Activated CD4-positive, alpha-beta T cell treated with anti-CD3 and anti-CD28 coated beads, Interleukin-2, amount 10 ng/mL, durations not matched to agents 24 days and 14 days (primary cell): Measurements from ENCODE around the gene RAPGEF2. TPM values are rescaled to one million over a fixed set of nuclear protein-coding genes. Genes with fewer than 3 reads are reported as not detected.
"Not testable (repeated sequence)": the region's sequence is repeated elsewhere in the genome, so short reads cannot be mapped to it uniquely, and the experiment has no call there.

Experiments used
- DNase-seq: peaks from one replicate; pipeline ENCODE4 v3.0.0; 2022
- H3K27ac Mint-ChIP-seq: one replicate; pipeline ENCODE4 v1.8.0; 2022; ENCODE audit warnings: mild to moderate bottlenecking, mixed read lengths
- H3K27me3 Mint-ChIP-seq: one replicate; pipeline ENCODE4 v1.8.0; 2022; ENCODE audit warnings: mixed read lengths
- H3K36me3 Mint-ChIP-seq: one replicate; pipeline ENCODE4 v1.8.0; 2022; ENCODE audit warnings: low read depth, mild to moderate bottlenecking, mixed read lengths
- H3K4me1 Mint-ChIP-seq: one replicate; pipeline ENCODE4 v1.8.0; 2021; ENCODE audit warnings: mixed read lengths
- H3K4me3 Mint-ChIP-seq: one replicate; pipeline ENCODE4 v1.8.0; 2022; ENCODE audit warnings: mild to moderate bottlenecking, moderate library complexity, mixed read lengths
- H3K9me3 Mint-ChIP-seq: one replicate; pipeline ENCODE4 v1.8.0; 2021; ENCODE audit warnings: mixed read lengths
- intact Hi-C: fragments of 100-400 bp; cut with micrococcal nuclease; formaldehyde crosslinking; loops from one replicate; pipeline ENCODE4 v1.15.1; 2023
- total RNA-seq: library from RNA; stranded (reverse); gene quantifications from 2 replicates; pipeline ENCODE4 v1.2.3, GENCODE V29; 2022

The RAPGEF2 gene
- total RNA-seq, 1 donor from 2014 or later = 27.1 TPM

DNA sequence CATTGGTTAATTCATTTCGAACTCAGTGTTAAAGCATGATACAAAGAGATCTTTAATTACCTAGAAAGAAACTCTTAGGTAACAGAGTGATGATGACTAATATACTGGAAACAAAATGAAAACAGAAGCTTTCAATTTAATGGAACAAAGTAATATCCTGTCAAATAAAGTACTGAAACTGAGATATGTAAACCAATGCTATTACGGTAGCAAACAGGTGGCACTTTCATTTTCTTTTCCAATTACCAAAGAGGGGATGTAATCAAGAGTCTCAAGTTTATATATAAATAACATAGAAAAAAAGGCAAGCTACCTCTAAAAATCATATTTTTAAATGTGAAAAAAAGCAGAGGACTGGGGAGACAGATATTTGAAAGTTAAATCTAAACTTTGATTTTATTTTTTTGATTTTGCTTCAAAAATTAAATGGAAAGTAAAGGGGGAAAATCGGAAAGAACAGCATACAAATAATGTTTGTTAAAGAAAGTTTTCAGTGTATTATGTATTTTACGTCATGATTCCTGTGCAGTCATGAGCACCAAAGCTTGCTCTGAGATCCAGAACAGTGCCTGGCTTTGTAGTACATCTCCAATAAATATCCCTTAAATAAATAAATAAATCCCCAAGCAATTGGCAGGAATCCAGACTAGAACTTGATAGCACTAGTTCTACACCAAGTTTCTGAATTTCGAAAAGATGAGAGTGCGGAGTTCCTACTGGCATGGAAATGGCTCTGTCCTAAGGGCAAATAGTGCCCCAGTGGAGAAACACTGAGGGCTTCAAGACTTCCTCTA lies 25.0 kb upstream of the RAPGEF2 start:
- H3K36me3 Mint-ChIP-seq = no peaks in the 10 kb centered on the region
- peak overlapping the region; percentile 6 for H3K27ac Mint-ChIP-seq
- peak overlapping the region; percentile 16 for H3K4me3 Mint-ChIP-seq
- peaks cover 10% of the 10 kb centered on the region for H3K4me1 Mint-ChIP-seq
- intact Hi-C loops = loop anchor here (1.0 kb wide), 5 partner anchors 23 to 407 kb away; partner anchors contain the start of gene C4orf46
- peaks cover 3% of the 10 kb centered on the region for H3K9me3 Mint-ChIP-seq
- no peaks in the 10 kb centered on the region for H3K27me3 Mint-ChIP-seq
- no peak for DNase-seq

DNA sequence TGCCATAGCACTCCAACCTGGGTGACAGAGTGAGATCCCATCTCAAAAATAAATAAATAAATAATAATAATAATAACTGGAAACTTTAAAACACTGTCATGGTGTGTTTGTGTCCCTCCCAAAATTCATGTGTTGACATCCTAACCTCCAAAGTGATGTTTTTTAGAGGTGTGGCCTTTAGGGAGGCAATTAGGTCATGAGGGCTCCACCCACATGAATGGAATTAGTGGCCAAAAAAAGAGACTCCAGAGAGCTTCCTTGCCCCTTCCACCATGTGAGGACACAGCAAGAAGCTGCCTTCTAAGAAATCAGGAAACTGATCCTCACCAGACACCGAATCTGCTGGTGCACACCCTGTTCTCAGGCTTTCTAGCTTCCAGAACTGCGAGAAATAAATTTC lies 23.8 kb upstream of the RAPGEF2 start:
- H3K4me1 Mint-ChIP-seq = peaks cover 10% of the 10 kb centered on the region
- H3K27me3 Mint-ChIP-seq = no peaks in the 10 kb centered on the region
- no peak overlapping the region for H3K27ac Mint-ChIP-seq
- DNase-seq = no peak
- H3K4me3 Mint-ChIP-seq = no peak overlapping the region
- intact Hi-C loops = no loop called here
- H3K36me3 Mint-ChIP-seq = no peaks in the 10 kb centered on the region
- peaks cover 3% of the 10 kb centered on the region for H3K9me3 Mint-ChIP-seq

DNA sequence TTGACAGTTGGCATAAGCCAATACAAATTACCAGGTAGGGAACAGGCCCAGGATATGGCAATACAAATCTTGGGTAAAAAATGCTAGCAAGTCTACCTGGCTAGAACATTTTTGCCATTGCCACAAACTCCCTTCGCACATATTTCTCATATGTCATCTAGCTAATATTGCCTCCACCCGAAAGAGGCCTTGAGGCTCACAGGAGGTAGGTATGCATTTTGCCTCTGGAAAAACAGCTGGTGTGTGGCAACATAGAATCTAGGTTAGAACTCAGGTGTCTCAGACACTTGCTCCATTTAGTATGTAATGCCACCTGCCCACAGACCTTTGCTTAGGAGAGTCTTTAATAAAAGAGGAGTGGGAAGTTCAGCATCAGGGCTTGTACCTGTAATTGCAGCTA lies 16.3 kb upstream of the RAPGEF2 start:
- H3K4me3 Mint-ChIP-seq = no peak overlapping the region
- no peaks in the 10 kb centered on the region for H3K9me3 Mint-ChIP-seq
- no peaks in the 10 kb centered on the region for H3K4me1 Mint-ChIP-seq
- no peak for DNase-seq
- peaks cover 14% of the 10 kb centered on the region for H3K27me3 Mint-ChIP-seq
- no peaks in the 10 kb centered on the region for H3K36me3 Mint-ChIP-seq
- H3K27ac Mint-ChIP-seq = no peak overlapping the region
- intact Hi-C loops = no loop called here

DNA sequence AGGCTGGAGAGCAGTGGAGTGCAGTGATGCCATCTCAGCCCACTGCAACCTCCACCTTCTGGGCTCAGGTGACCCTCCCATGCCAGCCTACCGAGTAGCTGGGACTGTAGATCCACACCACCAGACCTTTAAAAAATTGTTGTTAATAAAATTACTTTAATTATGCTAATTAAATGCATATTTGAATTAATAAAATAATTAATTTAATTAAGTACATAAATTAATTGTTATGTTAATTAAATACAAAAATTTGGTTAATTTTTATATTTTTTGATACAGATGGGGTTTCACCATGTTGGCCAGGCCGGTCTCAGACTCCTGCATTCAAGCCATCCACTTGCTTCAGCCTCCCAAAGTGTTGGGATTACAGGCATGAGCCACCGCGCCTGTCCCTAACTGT lies 12.6 kb upstream of the RAPGEF2 start:
- Mint-ChIP-seq H3K36me3 (no peaks in the 10 kb centered on the region), H3K4me3 (no peak overlapping the region), H3K9me3 (no peaks in the 10 kb centered on the region), H3K27me3 (peaks cover 14% of the 10 kb centered on the region), H3K27ac (no peak overlapping the region), H3K4me1 (peaks cover 2% of the 10 kb centered on the region)
- intact Hi-C loops = no loop called here
- DNase-seq = no peak

DNA sequence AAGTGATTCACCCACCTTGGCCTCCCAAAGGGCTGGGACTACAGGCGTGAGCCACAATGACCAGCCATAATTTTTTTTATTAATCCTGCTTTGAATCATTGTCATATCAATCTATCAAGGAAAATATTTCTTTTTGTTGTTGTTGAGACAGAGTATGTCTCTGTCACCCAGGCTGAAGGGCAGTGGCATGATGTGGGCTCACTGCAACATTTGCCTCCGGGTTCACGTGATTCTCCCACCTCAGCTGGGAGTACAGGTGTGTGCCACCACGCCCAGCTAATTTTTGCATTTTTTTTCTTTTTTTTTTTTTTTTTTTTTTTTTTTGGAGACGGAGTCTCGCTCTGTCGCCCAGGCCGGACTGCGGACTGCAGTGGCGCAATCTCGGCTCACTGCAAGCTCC lies 8.7 kb upstream of the RAPGEF2 start:
- DNase-seq, H3K9me3 Mint-ChIP-seq, H3K4me1 Mint-ChIP-seq, H3K27ac Mint-ChIP-seq, intact Hi-C loops, H3K4me3 Mint-ChIP-seq, H3K27me3 Mint-ChIP-seq, H3K36me3 Mint-ChIP-seq: not testable (repeated sequence)

DNA sequence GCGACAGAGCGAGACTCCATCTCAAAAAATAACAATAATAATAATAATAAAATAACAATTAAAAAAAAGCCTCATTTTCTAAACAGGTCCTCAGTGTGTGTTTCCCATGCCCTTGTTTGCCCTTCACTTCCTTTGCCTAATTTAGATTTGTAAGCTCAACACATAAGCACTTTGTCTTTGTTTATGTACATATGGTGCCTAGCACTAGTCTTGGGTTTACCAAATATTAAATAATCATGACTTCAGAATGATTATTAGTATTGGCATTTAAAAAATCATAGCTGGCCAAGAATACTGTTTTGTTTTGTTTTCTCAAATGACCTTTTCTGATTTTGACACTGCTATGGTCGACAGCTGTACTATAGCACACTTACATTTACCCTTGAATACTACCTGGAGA lies 6.4 kb upstream of the RAPGEF2 start:
- H3K9me3 Mint-ChIP-seq = no peaks in the 10 kb centered on the region
- peaks cover 9% of the 10 kb centered on the region for H3K4me1 Mint-ChIP-seq
- peaks cover 4% of the 10 kb centered on the region for H3K27me3 Mint-ChIP-seq
- intact Hi-C loops = no loop called here
- no peak overlapping the region for H3K27ac Mint-ChIP-seq
- DNase-seq = no peak
- H3K36me3 Mint-ChIP-seq = no peaks in the 10 kb centered on the region
- no peak overlapping the region for H3K4me3 Mint-ChIP-seq

DNA sequence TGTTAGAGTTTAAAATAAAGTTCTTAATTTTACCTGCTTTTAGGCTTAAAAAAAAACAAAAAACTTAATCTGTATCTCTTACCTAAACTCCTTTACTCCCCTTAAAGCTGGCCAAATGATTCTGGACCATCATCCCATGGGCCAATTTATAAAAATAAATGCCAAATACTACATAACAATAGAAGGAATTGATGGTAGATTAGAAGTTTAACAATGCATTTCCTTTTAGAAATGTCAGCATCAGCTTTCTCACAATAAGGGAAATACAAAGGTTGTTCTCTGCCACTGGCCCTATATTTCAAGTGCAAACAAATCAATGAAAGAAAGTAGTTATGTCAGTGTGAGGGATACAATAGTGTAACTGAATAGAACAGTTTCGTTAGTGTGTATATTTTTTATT lies 5.7 kb upstream of the RAPGEF2 start:
- no peak overlapping the region for H3K27ac Mint-ChIP-seq

DNA sequence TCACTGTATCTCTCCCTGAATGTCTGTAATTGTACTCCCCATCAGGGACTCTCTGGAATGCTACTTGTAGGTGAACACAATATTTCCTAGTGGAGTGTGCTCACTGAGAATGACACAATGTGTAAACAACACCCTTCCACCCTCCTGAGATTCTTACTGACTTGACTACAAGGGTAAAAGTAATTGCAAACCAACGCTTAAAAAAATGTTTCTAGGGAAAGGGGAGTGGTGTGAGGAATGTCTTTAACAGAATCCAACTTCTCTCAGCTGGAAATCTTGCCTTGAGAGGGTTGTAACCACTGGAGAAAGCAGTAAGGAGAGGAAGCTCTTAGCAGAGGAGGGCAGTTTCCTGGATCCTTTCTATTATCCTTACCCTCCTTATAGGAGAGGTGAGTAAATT lies 5.1 kb upstream of the RAPGEF2 start:
- intact Hi-C loops = no loop called here
- H3K4me1 Mint-ChIP-seq = peaks cover 19% of the 10 kb centered on the region
- no peaks in the 10 kb centered on the region for H3K36me3 Mint-ChIP-seq
- H3K4me3 Mint-ChIP-seq = no peak overlapping the region
- H3K9me3 Mint-ChIP-seq = no peaks in the 10 kb centered on the region
- H3K27me3 Mint-ChIP-seq = peaks cover 7% of the 10 kb centered on the region
- no peak overlapping the region for H3K27ac Mint-ChIP-seq
- DNase-seq = no peak

More for the DNA sequence above, 5.7 kb upstream of the RAPGEF2 start:
- intact Hi-C loops = no loop called here
- Mint-ChIP-seq H3K9me3 (no peaks in the 10 kb centered on the region), H3K4me3 (no peak overlapping the region), H3K27me3 (peaks cover 7% of the 10 kb centered on the region), H3K4me1 (peaks cover 16% of the 10 kb centered on the region), H3K36me3 (no peaks in the 10 kb centered on the region)
- no peak for DNase-seq

DNA sequence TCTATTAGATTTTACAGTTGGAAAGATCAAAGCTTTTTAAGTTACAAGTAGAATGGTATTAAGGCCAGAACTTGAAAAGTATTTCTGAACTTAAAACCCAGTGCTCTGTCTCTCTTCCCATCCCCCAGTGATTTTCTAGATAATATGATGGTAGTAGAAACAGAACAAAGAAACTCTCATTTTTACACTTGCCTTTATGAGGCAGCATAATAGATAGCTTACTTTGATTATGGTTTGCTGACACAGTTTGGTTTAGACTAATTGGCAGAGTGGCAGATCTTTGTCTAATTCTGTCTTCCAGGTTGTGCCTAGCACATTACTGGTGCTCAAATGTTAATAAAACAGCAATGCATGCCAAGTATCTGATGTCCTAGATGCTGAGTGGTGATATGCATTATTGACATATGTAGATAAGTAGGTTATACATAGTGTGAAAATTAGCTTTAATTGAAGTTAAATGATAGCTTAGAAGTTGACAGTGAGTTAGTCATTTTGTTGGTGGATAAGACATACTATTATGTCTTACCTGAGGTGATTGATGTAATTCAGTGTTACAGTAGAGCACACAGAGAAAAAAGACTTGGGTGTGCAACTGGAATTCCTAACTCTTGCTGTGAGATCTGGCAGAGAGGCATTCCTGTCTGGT lies 4.3 kb upstream of the RAPGEF2 start:
- Mint-ChIP-seq H3K36me3 (no peaks in the 10 kb centered on the region), H3K4me3 (no peak overlapping the region), H3K9me3 (no peaks in the 10 kb centered on the region), H3K27ac (no peak overlapping the region), H3K27me3 (peaks cover 7% of the 10 kb centered on the region), H3K4me1 (peaks cover 17% of the 10 kb centered on the region)
- DNase-seq = no peak
- intact Hi-C loops = no loop called here

DNA sequence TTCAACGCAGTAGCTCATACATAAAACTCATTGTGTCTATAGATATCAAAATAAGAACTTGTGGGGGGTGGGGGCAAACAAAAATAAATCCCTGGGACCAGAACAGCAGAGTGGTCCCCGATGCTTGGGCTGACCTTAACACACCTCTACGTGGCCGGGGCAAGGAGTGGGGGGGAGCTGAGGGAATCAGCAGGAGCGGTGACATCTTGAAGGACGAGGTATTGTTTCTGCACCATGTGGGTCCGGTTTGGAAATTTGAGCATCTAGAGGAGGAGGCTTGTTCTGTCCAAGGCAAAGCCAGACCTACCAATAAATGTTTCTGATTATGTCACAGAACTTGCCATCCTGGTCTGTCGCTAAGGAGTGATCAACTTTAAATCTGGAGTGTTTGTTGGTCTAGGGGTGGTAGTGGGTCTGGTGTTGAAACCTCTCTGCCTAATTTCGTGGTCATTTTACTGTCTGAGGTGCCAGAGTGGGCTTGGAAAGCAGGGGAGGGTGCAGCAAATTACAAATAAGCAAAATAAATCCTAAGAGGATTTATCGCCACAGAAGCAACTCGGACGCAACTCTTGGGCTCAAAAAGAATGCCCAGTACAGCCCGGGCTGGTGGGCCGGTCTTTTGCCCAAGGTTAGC lies 774 bp upstream of the RAPGEF2 start:
- intact Hi-C loops = loop anchor here (1.0 to 5.0 kb wide), 4 partner anchors 25 to 345 kb away; no protein-coding TSS in a partner anchor
- DNase-seq = no peak
- peak overlapping the region; percentile 45 for H3K27ac Mint-ChIP-seq
- H3K27me3 Mint-ChIP-seq = peaks cover 2% of the 10 kb centered on the region
- H3K4me1 Mint-ChIP-seq = peaks cover 37% of the 10 kb centered on the region
- H3K36me3 Mint-ChIP-seq = peaks cover 3% of the 10 kb centered on the region
- H3K4me3 Mint-ChIP-seq = peak overlapping the region; percentile 64
- no peaks in the 10 kb centered on the region for H3K9me3 Mint-ChIP-seq

DNA sequence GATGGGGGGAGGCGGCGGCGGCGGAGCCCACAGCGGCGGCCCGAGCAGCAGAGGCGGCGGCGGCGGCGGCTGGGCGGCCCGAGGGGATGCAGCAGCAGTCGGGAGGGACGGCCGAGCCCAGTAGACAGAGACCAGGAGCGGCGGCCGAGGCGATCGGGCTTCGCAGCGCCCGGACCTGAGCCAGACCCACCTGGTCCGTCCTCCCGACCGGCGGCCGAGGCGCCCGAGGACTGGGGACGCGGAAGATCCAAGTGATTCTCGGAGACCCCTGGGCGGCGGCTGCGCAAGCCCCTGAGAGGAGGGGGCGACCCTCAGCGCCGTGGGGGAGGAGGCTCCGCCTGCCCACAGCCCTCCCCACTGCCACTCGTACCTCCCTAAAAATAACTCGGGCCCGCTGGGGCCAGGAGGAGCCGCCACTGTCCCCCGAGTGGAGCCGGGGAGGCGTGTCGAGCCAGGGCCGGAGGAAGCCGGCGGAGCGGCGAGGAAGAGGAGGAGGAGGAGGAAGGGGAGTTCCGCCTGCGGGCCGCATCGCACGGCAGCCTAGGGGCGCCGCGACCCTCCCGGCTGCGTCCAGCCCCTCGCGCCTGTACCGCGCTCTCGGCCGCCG lies 608 bp downstream of the RAPGEF2 start:
- H3K4me1 Mint-ChIP-seq = peaks cover 42% of the 10 kb centered on the region
- peak overlapping the region; percentile 81 for H3K4me3 Mint-ChIP-seq
- no peaks in the 10 kb centered on the region for H3K9me3 Mint-ChIP-seq
- peaks cover 3% of the 10 kb centered on the region for H3K36me3 Mint-ChIP-seq
- H3K27me3 Mint-ChIP-seq = peaks cover 2% of the 10 kb centered on the region
- intact Hi-C loops = loop anchor here (1.0 to 5.0 kb wide), 5 partner anchors 103 to 431 kb away; partner anchors contain the start of genes ETFDH and PPID
- DNase-seq = peak; percentile 86
- peak overlapping the region; percentile 73 for H3K27ac Mint-ChIP-seq

DNA sequence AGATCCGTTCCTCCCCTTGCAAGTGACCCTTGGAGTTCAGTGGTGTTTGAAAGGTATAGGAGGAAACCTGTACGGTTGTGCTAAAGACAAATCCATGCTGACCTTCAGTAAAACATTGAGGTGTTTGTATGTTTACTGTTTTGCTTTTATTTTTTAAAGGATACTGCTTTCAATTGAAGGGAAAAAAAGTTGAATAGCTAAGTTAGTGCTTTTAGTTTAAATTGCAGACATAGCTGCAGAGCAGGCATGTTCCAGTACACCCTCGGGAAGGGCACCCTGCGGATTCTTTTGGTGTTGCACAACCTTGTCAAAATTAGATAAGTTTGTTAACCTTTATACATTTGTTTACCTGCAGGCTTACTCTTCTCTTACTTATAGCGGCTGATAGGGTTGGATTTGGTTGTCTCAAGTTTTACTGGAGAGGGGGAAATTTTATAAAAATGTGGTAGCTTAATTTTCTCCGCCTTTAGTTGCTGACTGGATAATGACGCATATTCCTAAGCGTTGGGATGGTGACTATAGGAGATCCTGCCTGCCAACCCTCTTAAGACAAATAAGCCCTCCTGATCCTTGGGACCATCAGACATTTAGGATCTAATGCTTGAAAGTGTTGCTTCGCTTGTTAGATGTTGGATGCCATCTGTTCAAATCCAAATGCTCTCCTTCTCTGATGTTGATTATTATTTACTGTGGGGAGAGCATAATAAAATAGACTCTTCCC lies 2.0 kb downstream of the RAPGEF2 start:
- H3K4me3 Mint-ChIP-seq = peak overlapping the region; percentile 85
- intact Hi-C loops = loop anchor here (5.0 kb wide), 1 partner anchor 342 kb away; no protein-coding TSS in a partner anchor
- H3K27me3 Mint-ChIP-seq = peaks cover 2% of the 10 kb centered on the region
- DNase-seq = peak; percentile 68
- peak overlapping the region; percentile 84 for H3K27ac Mint-ChIP-seq
- no peaks in the 10 kb centered on the region for H3K9me3 Mint-ChIP-seq
- peaks cover 46% of the 10 kb centered on the region for H3K4me1 Mint-ChIP-seq
- peaks cover 6% of the 10 kb centered on the region for H3K36me3 Mint-ChIP-seq

DNA sequence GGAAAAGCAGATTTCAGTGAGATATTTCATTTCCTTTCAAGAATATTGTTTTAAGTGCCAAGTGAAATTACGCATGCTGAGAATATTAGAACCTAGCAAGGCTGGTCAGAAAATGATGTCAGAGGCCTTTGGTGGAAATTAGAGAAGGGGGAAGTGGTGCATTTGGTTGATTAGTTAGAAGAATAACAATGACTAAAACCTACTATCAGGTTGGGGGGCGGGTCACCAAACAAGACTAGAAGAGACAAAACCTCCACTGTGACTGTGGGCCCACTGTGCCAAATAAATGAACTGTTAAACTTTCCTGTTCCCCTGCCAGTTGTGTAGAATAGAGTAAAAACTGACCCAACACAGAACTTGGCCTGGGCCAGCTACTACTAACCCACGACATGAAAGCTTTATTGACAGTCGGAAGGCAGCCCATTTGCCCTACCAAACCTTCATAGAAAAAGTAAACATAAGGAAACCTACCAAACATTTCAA lies 2.9 kb downstream of the RAPGEF2 start:
- H3K36me3 Mint-ChIP-seq = peaks cover 6% of the 10 kb centered on the region
- peak overlapping the region; percentile 85 for H3K4me3 Mint-ChIP-seq
- H3K4me1 Mint-ChIP-seq = peaks cover 47% of the 10 kb centered on the region
- no peaks in the 10 kb centered on the region for H3K9me3 Mint-ChIP-seq
- DNase-seq = no peak
- peaks cover 2% of the 10 kb centered on the region for H3K27me3 Mint-ChIP-seq
- H3K27ac Mint-ChIP-seq = peak overlapping the region; percentile 15
- intact Hi-C loops = loop anchor here (2.0 kb wide), 3 partner anchors 21 to 65 kb away; no protein-coding TSS in a partner anchor
